ENCODE data around the gene R3HDM4. TPM values are rescaled to one million over a fixed set of nuclear protein-coding genes. Genes with fewer than 3 reads are reported as not detected.
A peak's percentile ranks its signal among the peaks of the same experiment; 100 is the strongest.

The R3HDM4 gene
- total and polyA plus RNA-seq, 9 of the 15 experiments (the other 6 are each of a cell fraction or from before 2014, with no cell fraction given): 3.2 to 154 (median 59.0) TPM

- peak in 1 of 2 experiments; percentile 21; a peak in 1 of 4 replicates for TF ChIP-seq NRF1 (conservative IDR thresholded peaks at IDR 0.05 in 1 of 2, IDR thresholded peaks at IDR 0.05 in 1 of 2)
- no peak for TF ChIP-seq NR4A1 (CRISPR knock-in tag; IDR thresholded peaks at IDR 0.05)
- peak; percentile 54; the same call in 1 of the 2 replicates for TF ChIP-seq NR4A1 (tag; IDR thresholded peaks at IDR 0.05)
- TF ChIP-seq NR2C1 (IDR thresholded peaks at IDR 0.05): no peak
- no peak for TF ChIP-seq NR2C1 (tag; IDR thresholded peaks at IDR 0.05)
- TF ChIP-seq E2F8 (IDR thresholded peaks at IDR 0.05; ENCODE audit: low read depth, partially characterized antibody): no peak
- no peak for TF ChIP-seq ELF2 (CRISPR knock-in tag; IDR thresholded peaks at IDR 0.05)
- TF ChIP-seq THRB (CRISPR knock-in tag; conservative IDR thresholded peaks at IDR 0.05): no peak
- no peak for TF ChIP-seq ZFPM2 (CRISPR knock-in tag; IDR thresholded peaks at IDR 0.05)
- TF ChIP-seq SETDB1 (IDR thresholded peaks at IDR 0.05; ENCODE audit: low read length): no peak
- no peak for TF ChIP-seq TAL1 (IDR thresholded peaks at IDR 0.05)
- TF ChIP-seq DDX20 (tag; IDR thresholded peaks at IDR 0.05; ENCODE audit: low read depth): no peak
- TF ChIP-seq ZC3H8 (IDR thresholded peaks at IDR 0.05): no peak
- TF ChIP-seq DMBX1 (CRISPR knock-in tag; IDR thresholded peaks at IDR 0.05; ENCODE audit: borderline replicate concordance): no peak
- no peak for TF ChIP-seq KLF16 (IDR thresholded peaks at IDR 0.05)
- no peak for TF ChIP-seq BMI1 (IDR thresholded peaks at IDR 0.05; ENCODE audit: low read length)
- TF ChIP-seq ZNF707 (CRISPR knock-in tag; conservative IDR thresholded peaks at IDR 0.05): no peak
- no peak for TF ChIP-seq SNRNP70 (optimal IDR thresholded peaks at IDR 0.05; ENCODE audit: low read depth, low read length)
- TF ChIP-seq TAF1 (IDR thresholded peaks at IDR 0.05; ENCODE audit: control insufficient read depth, extremely low read depth, insufficient read depth, low read length, severe bottlenecking): no peak
- 0 out of 2 replicates have a peak, but pooled peaks have one; percentile 18 for TF ChIP-seq EGR1 (conservative IDR thresholded peaks at IDR 0.05)
- TF ChIP-seq ZBTB43 (CRISPR knock-in tag; IDR thresholded peaks at IDR 0.05): no peak
- no peak for TF ChIP-seq ZNF398 (CRISPR knock-in tag; IDR thresholded peaks at IDR 0.05)
- TF ChIP-seq HDAC6 (IDR thresholded peaks at IDR 0.05; ENCODE audit: low read depth, low read length): no peak
These were observed 1.6 kb downstream of the R3HDM4 start (continued) for GRCh38 chr19:911197-912033.

All from K562 (cell line).